Adrenal gland (tissue), 5 donors: Measurements from ENCODE around the gene CCDC152.

Experiments
- CTCF ChIP-seq, 6 experiments: fragments of 450-650 bp in 4 of 6; fragments of 200-600 bp in 2 of 6; sonication (generic) in 1 of 6; IDR thresholded peaks; 1 replicate in 5 of 6; 2 replicates in 1 of 6; pipeline versions ENCODE4 v1.5.1 to v1.8.0; 2016 to 2021; ENCODE audit warnings: antibody characterized with exemption in 6 of 6, mild to moderate bottlenecking in 2 of 6, moderate library complexity in 1 of 6
- POLR2A ChIP-seq, 2 donors: fragments of 450-650 bp; IDR thresholded peaks; one replicate each; pipeline ENCODE4 v1.6.1; 2017; ENCODE audit warnings: antibody characterized with exemption in 2 of 2, mild to moderate bottlenecking in 2 of 2, moderate library complexity in 1 of 2
- donor health status: DM: no; HTN: no; CAD: no.

GRCh38 chr5:42784132-42784531 lies 27.5 kb downstream of the CCDC152 start:
- TF ChIP-seq POLR2A (IDR thresholded peaks at IDR 0.05) (no peak), CTCF (IDR thresholded peaks at IDR 0.05) (no peak)
